ENCODE measurements around the gene MCRIP2.

DNA sequence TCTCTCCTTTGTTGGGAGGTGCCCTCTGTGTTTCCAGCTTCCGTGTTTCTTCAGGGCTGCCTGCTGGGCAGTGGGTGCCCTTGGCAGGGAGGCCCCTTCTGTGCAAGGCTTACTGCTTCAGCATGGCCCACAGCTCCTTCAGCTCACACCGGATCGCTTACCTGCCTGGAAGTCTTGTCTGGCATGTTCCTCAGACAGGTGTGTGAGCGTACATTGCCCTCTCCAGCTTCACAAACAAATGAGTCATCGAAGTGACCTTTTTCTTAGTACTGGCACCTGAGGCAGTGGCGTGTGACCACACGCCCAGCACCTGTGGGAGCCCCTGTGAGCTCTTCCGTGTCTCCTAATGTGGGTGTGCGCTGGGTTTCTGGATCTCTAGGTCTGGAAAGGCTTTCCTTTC is 48.2 kb upstream of the MCRIP2 start:
- TF ChIP-seq CTCF (IDR thresholded peaks at IDR 0.05; ENCODE audit: poor library complexity, severe bottlenecking) (no peak), EZH2 (IDR thresholded peaks at IDR 0.05; ENCODE audit: borderline replicate concordance, insufficient read depth, low read length, poor library complexity, severe bottlenecking) (no peak), MXI1 (conservative IDR thresholded peaks at IDR 0.05; ENCODE audit: poor library complexity, severe bottlenecking) (no peak), TAF1 (IDR thresholded peaks at IDR 0.05; ENCODE audit: low read depth) (no peak), POLR2AphosphoS5 (IDR thresholded peaks at IDR 0.05) (no peak), EP300 (conservative IDR thresholded peaks at IDR 0.05; ENCODE audit: poor library complexity, severe bottlenecking) (no peak)
- TF ChIP-seq, protein P1, sequence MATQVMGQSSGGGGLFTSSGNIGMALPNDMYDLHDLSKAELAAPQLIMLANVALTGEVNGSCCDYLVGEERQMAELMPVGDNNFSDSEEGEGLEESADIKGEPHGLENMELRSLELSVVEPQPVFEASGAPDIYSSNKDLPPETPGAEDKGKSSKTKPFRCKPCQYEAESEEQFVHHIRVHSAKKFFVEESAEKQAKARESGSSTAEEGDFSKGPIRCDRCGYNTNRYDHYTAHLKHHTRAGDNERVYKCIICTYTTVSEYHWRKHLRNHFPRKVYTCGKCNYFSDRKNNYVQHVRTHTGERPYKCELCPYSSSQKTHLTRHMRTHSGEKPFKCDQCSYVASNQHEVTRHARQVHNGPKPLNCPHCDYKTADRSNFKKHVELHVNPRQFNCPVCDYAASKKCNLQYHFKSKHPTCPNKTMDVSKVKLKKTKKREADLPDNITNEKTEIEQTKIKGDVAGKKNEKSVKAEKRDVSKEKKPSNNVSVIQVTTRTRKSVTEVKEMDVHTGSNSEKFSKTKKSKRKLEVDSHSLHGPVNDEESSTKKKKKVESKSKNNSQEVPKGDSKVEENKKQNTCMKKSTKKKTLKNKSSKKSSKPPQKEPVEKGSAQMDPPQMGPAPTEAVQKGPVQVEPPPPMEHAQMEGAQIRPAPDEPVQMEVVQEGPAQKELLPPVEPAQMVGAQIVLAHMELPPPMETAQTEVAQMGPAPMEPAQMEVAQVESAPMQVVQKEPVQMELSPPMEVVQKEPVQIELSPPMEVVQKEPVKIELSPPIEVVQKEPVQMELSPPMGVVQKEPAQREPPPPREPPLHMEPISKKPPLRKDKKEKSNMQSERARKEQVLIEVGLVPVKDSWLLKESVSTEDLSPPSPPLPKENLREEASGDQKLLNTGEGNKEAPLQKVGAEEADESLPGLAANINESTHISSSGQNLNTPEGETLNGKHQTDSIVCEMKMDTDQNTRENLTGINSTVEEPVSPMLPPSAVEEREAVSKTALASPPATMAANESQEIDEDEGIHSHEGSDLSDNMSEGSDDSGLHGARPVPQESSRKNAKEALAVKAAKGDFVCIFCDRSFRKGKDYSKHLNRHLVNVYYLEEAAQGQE (IDR thresholded peaks at IDR 0.05; ENCODE audit: borderline replicate concordance): no peak

Data from neural cell (in vitro differentiated cells).